Measurements from ENCODE around the gene SIN3B. TPM values are rescaled to one million over a fixed set of nuclear protein-coding genes. Genes with fewer than 3 reads are reported as not detected.

SIN3B gene
- total RNA-seq, 6 experiments from 2014 or later = 29.6 to 39.4 (median 35.2) TPM

DNA sequence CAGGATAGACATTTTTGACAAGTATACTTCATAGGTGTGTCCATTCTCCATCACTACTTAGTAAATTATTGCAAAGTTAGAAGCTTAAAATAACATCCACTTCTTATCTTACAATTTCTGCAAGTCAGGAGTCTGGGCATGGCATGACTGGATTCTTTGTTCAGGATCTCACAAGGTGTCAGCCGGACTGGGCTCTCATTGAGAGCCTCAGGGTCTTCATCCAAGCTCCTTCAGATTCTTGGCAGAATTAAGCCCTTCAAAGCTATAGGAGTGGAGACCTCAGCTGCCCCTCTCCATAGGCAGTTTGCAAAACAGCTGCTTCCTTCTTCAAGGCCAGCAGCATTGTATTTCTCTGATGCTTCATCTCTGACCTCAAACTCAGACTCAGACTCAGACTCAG is 9.1 kb upstream of the SIN3B start:
- Mint-ChIP-seq H3K36me3 (ENCODE audit: low read depth) (no peaks in the 10 kb centered on the region; the same call in 1 of the 2 replicates), H3K4me3 (no peak overlapping the region), H3K9me3 (peaks cover 4% of the 10 kb centered on the region; the same call in 1 of the 2 replicates), H3K27ac (no peak overlapping the region), H3K4me1 (ENCODE audit: low read depth) (peaks cover 21% of the 10 kb centered on the region), H3K27me3 (ENCODE audit: insufficient read depth) (no peaks in the 10 kb centered on the region; the same call in none of the 2 replicates)
- DNase-seq = no peak
- TF ChIP-seq, protein P1, sequence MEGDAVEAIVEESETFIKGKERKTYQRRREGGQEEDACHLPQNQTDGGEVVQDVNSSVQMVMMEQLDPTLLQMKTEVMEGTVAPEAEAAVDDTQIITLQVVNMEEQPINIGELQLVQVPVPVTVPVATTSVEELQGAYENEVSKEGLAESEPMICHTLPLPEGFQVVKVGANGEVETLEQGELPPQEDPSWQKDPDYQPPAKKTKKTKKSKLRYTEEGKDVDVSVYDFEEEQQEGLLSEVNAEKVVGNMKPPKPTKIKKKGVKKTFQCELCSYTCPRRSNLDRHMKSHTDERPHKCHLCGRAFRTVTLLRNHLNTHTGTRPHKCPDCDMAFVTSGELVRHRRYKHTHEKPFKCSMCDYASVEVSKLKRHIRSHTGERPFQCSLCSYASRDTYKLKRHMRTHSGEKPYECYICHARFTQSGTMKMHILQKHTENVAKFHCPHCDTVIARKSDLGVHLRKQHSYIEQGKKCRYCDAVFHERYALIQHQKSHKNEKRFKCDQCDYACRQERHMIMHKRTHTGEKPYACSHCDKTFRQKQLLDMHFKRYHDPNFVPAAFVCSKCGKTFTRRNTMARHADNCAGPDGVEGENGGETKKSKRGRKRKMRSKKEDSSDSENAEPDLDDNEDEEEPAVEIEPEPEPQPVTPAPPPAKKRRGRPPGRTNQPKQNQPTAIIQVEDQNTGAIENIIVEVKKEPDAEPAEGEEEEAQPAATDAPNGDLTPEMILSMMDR (IDR thresholded peaks at IDR 0.05) = no peak

DNA sequence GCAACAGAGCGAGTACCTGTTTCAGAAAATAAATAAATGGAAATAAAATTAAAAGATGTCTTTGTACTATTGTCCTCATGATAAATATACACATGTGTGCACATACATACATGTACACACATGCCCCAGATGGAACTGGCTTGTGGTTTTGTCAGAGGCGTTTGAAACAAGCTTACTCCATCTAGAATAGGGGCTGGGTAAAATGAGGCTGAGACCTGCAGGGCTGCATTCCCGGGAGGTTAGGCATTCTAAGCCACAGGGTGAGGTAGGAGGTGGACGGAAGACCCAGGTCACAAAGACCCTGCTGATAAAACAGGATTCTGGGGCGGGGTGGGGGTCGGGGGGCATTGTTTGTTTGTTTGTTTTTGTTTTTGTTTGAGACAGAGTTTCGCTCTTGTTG is 8.1 kb upstream of the SIN3B start:
- DNase-seq = no peak
- Mint-ChIP-seq H3K9me3 (no peaks in the 10 kb centered on the region), H3K36me3 (ENCODE audit: low read depth) (no peaks in the 10 kb centered on the region), H3K27ac (no peak overlapping the region), H3K4me3 (no peak overlapping the region), H3K4me1 (ENCODE audit: low read depth) (peaks cover 32% of the 10 kb centered on the region), H3K27me3 (ENCODE audit: insufficient read depth) (no peaks in the 10 kb centered on the region; the same call in 1 of the 2 replicates)
- TF ChIP-seq, protein P1 (IDR thresholded peaks at IDR 0.05) = no peak

DNA sequence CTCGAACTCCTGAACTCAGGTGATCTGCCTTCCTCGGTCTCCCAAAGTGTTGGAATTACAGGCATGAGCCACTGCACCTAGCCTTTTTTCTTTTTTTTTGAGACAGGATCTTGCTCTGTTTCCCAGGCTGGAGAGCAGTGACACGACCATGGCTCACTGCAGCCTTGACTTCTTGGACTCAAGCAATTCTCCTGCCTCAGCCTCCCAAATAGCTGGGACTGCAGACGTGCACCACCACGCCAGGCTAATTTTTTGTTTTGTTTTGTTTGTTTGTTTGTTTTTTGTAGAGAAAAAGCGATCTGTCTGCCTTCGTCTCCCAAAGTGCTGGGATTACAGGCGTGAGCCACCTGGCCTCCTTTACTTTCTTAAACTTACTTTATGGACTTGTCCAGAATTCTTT is 6.5 kb upstream of the SIN3B start:
- DNase-seq = no peak
- Mint-ChIP-seq H3K27me3 (ENCODE audit: insufficient read depth) (peaks cover 5% of the 10 kb centered on the region), H3K27ac (peak overlapping the region; percentile 88), H3K36me3 (ENCODE audit: low read depth) (no peaks in the 10 kb centered on the region), H3K4me1 (ENCODE audit: low read depth) (peaks cover 33% of the 10 kb centered on the region), H3K4me3 (peak overlapping the region; percentile 41; the same call in 1 of the 2 replicates), H3K9me3 (no peaks in the 10 kb centered on the region)
- TF ChIP-seq, protein P1 (IDR thresholded peaks at IDR 0.05) = no peak

DNA sequence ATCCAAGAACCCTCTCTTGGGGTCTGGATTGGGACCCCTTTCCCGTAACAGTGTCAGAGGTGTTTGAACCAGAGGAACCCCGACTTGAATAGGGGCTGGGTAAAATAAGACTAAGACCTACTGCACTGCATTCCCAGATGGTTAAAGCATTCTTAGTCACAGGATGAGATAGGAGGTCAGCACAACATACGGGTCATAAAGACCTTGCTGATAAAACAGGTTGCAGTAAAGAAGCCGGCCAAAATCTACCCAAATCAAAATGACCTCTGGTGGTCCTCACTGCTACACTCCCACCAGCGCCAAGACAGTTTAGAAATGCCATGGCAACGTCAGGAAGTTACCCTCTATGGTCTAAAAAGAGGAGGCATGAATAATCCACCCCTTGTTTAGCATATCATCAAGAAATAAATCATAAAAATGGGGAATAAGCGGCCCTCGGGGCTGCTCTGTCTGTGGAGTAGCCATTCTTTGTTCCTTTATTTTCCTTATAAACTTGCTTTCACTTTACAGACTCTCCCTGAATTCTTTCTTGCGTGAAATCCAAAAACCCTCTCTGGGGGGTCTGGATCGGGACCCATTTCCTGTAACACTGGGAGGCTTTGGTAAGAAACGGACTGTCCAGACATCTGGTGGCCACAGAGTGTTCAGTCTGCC is 4.4 kb upstream of the SIN3B start:
- TF ChIP-seq, protein P1 (IDR thresholded peaks at IDR 0.05) = no peak
- peaks cover 7% of the 10 kb centered on the region for H3K27me3 Mint-ChIP-seq (ENCODE audit: insufficient read depth)
- H3K36me3 Mint-ChIP-seq (ENCODE audit: low read depth) = no peaks in the 10 kb centered on the region
- DNase-seq = peak; percentile 18
- peak overlapping the region; percentile 78 for H3K27ac Mint-ChIP-seq
- no peaks in the 10 kb centered on the region for H3K9me3 Mint-ChIP-seq
- peak overlapping the region; percentile 87 for H3K4me3 Mint-ChIP-seq
- peaks cover 40% of the 10 kb centered on the region for H3K4me1 Mint-ChIP-seq (ENCODE audit: low read depth)

DNA sequence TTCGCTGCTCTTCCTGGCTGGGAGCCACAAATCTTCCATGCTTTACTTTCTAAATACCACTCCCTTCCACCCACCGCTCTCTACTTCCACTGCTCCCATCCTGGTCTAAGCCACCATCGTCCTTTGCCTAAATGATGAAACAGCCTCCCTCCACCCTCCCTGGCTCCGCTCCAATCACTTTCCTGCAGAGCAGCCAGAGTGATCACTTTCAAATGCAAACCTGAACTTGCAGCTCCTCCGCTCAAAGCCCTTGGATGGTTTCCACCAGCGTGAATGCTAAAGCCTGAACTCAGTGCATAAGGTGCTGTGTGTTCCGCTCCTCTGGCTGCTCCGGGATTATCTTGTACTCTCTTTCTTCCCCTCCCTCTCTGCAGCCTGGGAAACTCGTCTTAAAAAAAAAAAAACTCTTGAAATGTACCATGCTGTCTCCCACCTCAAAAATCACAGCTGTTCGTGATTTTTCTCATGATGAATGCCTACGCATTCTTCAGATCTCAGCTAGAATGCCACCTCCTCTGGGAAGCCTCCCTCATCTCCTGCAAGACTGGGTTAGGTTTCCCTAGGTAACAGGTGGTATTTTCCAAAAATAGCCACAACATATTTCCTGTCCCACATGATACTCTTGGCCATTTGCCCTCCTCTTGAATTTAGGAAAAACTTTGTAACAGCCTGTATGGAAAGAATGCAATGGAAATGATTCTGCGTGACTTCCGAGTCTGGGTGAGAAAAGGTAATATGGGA is 3.7 kb upstream of the SIN3B start:
- H3K4me1 Mint-ChIP-seq (ENCODE audit: low read depth) = peaks cover 47% of the 10 kb centered on the region
- no peaks in the 10 kb centered on the region for H3K9me3 Mint-ChIP-seq
- TF ChIP-seq, protein P1 (IDR thresholded peaks at IDR 0.05) = no peak
- peak; percentile 24 for DNase-seq
- H3K36me3 Mint-ChIP-seq (ENCODE audit: low read depth) = no peaks in the 10 kb centered on the region
- H3K27me3 Mint-ChIP-seq (ENCODE audit: insufficient read depth) = peaks cover 7% of the 10 kb centered on the region
- H3K27ac Mint-ChIP-seq = peak overlapping the region; percentile 78
- H3K4me3 Mint-ChIP-seq = peak overlapping the region; percentile 87

Measured in HFFc6 (cell line).